OCI-LY3 (cell line): Measurements from ENCODE around the gene RPS16.

Experiments used
- EZH2phosphoT487 ChIP-seq: fragments of 200-600 bp; shearing (Covaris generic); IDR thresholded peaks from 2 replicates; pipeline ENCODE4 v1.6.1; 2018; ENCODE audit warnings: antibody characterized with exemption, mixed run types, low read depth
- TF ChIP-seq, protein P1 (sequence below): fragments of 200-600, 300-600 bp; sonication (generic); IDR thresholded peaks from 2 replicates; pipeline ENCODE4 v1.5.1; 2014; ENCODE audit warnings: antibody characterized with exemption, low read length, low read depth

- TF ChIP-seq, protein P1, sequence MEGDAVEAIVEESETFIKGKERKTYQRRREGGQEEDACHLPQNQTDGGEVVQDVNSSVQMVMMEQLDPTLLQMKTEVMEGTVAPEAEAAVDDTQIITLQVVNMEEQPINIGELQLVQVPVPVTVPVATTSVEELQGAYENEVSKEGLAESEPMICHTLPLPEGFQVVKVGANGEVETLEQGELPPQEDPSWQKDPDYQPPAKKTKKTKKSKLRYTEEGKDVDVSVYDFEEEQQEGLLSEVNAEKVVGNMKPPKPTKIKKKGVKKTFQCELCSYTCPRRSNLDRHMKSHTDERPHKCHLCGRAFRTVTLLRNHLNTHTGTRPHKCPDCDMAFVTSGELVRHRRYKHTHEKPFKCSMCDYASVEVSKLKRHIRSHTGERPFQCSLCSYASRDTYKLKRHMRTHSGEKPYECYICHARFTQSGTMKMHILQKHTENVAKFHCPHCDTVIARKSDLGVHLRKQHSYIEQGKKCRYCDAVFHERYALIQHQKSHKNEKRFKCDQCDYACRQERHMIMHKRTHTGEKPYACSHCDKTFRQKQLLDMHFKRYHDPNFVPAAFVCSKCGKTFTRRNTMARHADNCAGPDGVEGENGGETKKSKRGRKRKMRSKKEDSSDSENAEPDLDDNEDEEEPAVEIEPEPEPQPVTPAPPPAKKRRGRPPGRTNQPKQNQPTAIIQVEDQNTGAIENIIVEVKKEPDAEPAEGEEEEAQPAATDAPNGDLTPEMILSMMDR = no peak
- TF ChIP-seq EZH2phosphoT487 = no peak
Observed at GRCh38 chr19:39445196-39446111, 9.7 kb upstream of the RPS16 start, which contains the start of gene SUPT5H.
